Prostate gland (tissue), 2 donors: Measurements from ENCODE around the gene CST7. TPM values are rescaled to one million over a fixed set of nuclear protein-coding genes. Genes with fewer than 3 reads are reported as not detected.

Experiments
- DNase-seq: peaks from one replicate; pipeline ENCODE4 v3.0.0-alpha.2; 2019; ENCODE audit warnings: low spot score
- H3K27ac ChIP-seq, 2 donors: fragments of 200-600 bp; sonication (generic); 2 replicates each; pipeline ENCODE4 v1.5.1; 2017 to 2019
- H3K27me3 ChIP-seq: fragments of 200-600 bp; sonication (generic); replicated peaks from 2 replicates; pipeline ENCODE4 v1.5.1; 2019; ENCODE audit not compliant: insufficient read depth
- H3K36me3 ChIP-seq, 2 donors: fragments of 200-600 bp; sonication (generic); 1 replicate in 1 of 2; 2 replicates in 1 of 2; pipeline versions ENCODE4 v1.5.1 to v1.8.1; 2017 to 2019
- H3K4me1 ChIP-seq: fragments of 200-600 bp; sonication (generic); replicated peaks from 2 replicates; pipeline ENCODE4 v1.5.1; 2019
- H3K4me3 ChIP-seq, 2 donors: fragments of 200-600 bp; sonication (generic); 2 replicates each; pipeline ENCODE4 v1.5.1; 2017 to 2019
- H3K9me3 ChIP-seq: fragments of 200-600 bp; sonication (generic); 2 replicates; pipeline ENCODE4 v1.5.1; 2017
- POLR2A ChIP-seq: fragments of 450-650 bp; IDR thresholded peaks from one replicate; pipeline ENCODE4 v1.6.1; 2016; ENCODE audit warnings: antibody characterized with exemption, mild to moderate bottlenecking
- POLR2AphosphoS5 ChIP-seq: sonication (generic); formaldehyde crosslinking; IDR thresholded peaks from one replicate; pipeline ENCODE4 v1.6.1; 2017; ENCODE audit warnings: antibody characterized with exemption
- WGBS: methylation state at CpG from one replicate; pipeline ENCODE4 v1.1.5; 2018; 5-methylcytosine and 5-hydroxymethylcytosine counted together
- intact Hi-C: fragments of 100-400 bp; cut with DNase I; formaldehyde crosslinking; loops from one replicate; pipeline ENCODE4 v1.14.2; 2022
- total RNA-seq, 2 donors: library from RNA; depleted of rRNA; stranded (reverse); fragments of >200 nt; gene quantifications; one replicate each; pipeline ENCODE4 v1.1.0, GENCODE V29; 2016
- TF ChIP-seq, protein P1 (sequence below), 4 experiments: fragments of 200-600 bp in 2 of 4; fragments of 450-650 bp in 2 of 4; sonication (generic) in 2 of 4; IDR thresholded peaks; 1 replicate in 3 of 4; 2 replicates in 1 of 4; pipeline ENCODE4 v1.5.1; 2016 to 2019; ENCODE audit warnings: antibody characterized with exemption in 4 of 4, mild to moderate bottlenecking in 2 of 4, moderate library complexity in 2 of 4

Gene CST7
- total RNA-seq, 2 donors from 2014 or later: 1.2 to 3.6 TPM

- Histone ChIP-seq H3K27me3 (no peaks in the 10 kb centered on the region), H3K4me3 (peak overlapping the region in 1 of 2 donors; percentile 4), H3K4me1 (no peaks in the 10 kb centered on the region), H3K27ac (no peak overlapping the region), H3K36me3 (no peaks in the 10 kb centered on the region), H3K9me3 (no peaks in the 10 kb centered on the region)
- TF ChIP-seq, protein P1, sequence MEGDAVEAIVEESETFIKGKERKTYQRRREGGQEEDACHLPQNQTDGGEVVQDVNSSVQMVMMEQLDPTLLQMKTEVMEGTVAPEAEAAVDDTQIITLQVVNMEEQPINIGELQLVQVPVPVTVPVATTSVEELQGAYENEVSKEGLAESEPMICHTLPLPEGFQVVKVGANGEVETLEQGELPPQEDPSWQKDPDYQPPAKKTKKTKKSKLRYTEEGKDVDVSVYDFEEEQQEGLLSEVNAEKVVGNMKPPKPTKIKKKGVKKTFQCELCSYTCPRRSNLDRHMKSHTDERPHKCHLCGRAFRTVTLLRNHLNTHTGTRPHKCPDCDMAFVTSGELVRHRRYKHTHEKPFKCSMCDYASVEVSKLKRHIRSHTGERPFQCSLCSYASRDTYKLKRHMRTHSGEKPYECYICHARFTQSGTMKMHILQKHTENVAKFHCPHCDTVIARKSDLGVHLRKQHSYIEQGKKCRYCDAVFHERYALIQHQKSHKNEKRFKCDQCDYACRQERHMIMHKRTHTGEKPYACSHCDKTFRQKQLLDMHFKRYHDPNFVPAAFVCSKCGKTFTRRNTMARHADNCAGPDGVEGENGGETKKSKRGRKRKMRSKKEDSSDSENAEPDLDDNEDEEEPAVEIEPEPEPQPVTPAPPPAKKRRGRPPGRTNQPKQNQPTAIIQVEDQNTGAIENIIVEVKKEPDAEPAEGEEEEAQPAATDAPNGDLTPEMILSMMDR (IDR thresholded peaks at IDR 0.05): no peak
- TF ChIP-seq POLR2AphosphoS5 (no peak), POLR2A (no peak)
- 19% methylated on average over 6 of the region's 6 CpGs for WGBS
- intact Hi-C loops: no loop called here
- no peak for DNase-seq
Observed at GRCh38 chr20:24949756-24950127, 673 bp downstream of the CST7 start.

DNA sequence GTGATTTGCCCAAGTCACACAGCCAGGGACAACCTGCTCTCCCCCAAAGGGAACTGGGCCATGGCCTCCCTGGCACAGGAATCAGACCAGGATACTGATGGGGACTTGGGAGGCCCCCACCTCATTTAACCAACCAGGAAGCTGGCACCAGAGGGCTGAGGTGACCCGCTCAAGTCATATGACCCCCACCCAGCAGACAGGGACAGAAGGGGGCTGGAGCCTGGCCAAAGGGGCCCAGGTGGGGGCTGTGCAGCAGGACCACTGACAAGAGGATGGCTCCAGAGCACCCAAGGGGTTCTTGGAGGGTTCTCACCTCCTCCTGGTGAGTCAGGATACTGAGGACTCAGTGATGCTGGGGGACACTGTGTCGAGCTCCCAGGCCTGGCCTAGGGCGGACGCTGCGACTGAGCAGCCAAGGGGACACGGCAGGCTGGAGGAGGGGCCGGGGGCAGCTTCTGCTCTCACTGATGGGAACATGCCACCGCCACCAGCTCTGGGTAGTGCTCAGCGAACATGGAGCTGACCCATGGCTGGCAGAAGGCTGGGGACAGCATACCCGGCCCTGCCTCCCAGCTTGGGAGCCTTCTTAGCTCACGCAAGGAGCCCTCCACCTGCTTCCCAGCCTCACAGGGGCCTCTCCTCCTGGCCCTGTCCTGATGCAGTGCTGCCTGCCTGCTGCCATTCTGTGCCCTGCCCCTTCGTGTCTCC lies 1.2 kb downstream of the CST7 start:
- Histone ChIP-seq H3K27me3 (no peaks in the 10 kb centered on the region), H3K36me3 (no peaks in the 10 kb centered on the region), H3K27ac (no peak overlapping the region), H3K9me3 (no peaks in the 10 kb centered on the region), H3K4me3 (no peak overlapping the region), H3K4me1 (no peaks in the 10 kb centered on the region)
- intact Hi-C loops: no loop called here
- 70% methylated on average over 12 of the region's 12 CpGs for WGBS
- no peak for DNase-seq
- TF ChIP-seq POLR2AphosphoS5 (no peak), POLR2A (no peak)
- TF ChIP-seq, protein P1 (IDR thresholded peaks at IDR 0.05): no peak

DNA sequence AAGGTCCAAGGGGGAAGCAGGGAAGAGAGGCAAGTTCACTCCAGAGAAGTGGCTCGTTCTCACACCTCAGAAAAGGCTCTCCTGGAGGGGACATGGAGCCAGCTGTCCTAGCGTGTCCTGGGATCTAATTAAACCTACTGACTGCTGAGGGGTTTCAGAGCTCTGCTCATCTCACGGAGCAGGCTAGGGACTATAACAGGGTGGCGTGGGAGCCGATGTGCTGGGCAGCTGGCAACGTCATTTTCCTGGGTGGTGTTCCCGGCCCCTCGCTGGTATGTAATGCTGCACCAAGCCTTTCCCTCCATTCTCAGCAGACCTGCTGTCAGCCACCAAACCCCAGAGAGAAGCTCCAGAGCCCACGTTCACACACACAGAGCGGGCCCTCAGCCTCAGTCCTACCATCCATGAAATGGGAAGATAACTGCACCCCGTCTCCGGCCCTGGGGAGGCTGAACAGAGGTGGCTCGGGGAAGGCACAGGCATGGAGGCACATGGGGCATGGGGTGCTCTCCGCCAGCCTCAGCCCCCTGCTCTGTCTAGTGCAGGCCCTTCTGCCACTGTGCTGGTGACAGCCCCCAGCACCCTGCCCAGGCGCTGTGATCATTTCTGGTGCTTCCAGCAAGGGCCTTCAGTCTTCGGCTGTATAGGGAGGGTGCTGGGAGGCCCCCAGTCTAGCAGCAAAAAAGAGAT lies 1.9 kb downstream of the CST7 start:
- H3K27me3 ChIP-seq: no peaks in the 10 kb centered on the region
- H3K4me3 ChIP-seq: no peak overlapping the region
- H3K4me1 ChIP-seq: no peaks in the 10 kb centered on the region
- intact Hi-C loops: no loop called here
- no peak overlapping the region for H3K27ac ChIP-seq
- H3K9me3 ChIP-seq: no peaks in the 10 kb centered on the region
- DNase-seq: no peak
- H3K36me3 ChIP-seq: no peaks in the 10 kb centered on the region
- 72% methylated on average over 16 of the region's 16 CpGs for WGBS
- TF ChIP-seq POLR2AphosphoS5: no peak
- TF ChIP-seq, protein P1 (IDR thresholded peaks at IDR 0.05): no peak
- TF ChIP-seq POLR2A: no peak

DNA sequence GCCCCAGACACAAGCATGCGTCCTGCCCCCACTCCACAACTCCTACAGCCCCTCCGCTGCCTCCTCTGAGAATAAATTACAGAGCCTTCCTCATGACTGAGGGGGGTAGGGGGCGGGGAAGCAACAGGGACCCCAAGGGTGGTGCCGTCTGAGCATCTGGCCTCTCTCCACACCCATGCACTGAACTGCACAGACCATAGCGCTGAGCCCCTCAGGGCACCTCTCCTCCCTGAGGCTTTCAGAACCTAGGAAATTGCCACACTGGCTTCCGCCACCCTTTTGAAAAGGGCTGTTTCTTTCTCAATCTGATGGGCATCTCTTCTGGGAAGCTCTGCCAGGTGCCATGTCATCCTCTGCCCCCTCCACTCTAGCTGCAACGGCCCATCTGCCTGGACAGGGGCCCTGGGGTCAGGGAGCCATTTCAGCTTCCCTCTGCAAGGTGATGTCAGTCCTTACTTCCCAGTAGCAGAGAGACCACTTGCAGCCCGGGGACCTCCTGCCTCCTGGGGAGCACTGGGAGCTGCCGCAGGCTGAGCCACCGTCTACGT lies 2.5 kb downstream of the CST7 start:
- 53% methylated on average over 11 of the region's 11 CpGs for WGBS
- no peaks in the 10 kb centered on the region for H3K4me1 ChIP-seq
- no peak overlapping the region for H3K4me3 ChIP-seq
- no peaks in the 10 kb centered on the region for H3K36me3 ChIP-seq
- no peaks in the 10 kb centered on the region for H3K27me3 ChIP-seq
- no peak for DNase-seq
- no peak overlapping the region for H3K27ac ChIP-seq
- TF ChIP-seq POLR2A: no peak
- intact Hi-C loops: no loop called here
- no peaks in the 10 kb centered on the region for H3K9me3 ChIP-seq

- 75% methylated on average over 12 of the region's 12 CpGs for WGBS
- H3K27me3 ChIP-seq: no peaks in the 10 kb centered on the region
- TF ChIP-seq, protein P1 (IDR thresholded peaks at IDR 0.05): no peak
- no peak for TF ChIP-seq POLR2A
- TF ChIP-seq POLR2AphosphoS5: no peak
- H3K4me3 ChIP-seq: no peak overlapping the region
- no peaks in the 10 kb centered on the region for H3K36me3 ChIP-seq
- no peaks in the 10 kb centered on the region for H3K9me3 ChIP-seq
- no peaks in the 10 kb centered on the region for H3K4me1 ChIP-seq
- no peak overlapping the region for H3K27ac ChIP-seq
- intact Hi-C loops: no loop called here
- no peak for DNase-seq
Observed at GRCh38 chr20:24952376-24953208, 3.5 kb downstream of the CST7 start.
